ENCODE data around the gene LBR. TPM values are rescaled to one million over a fixed set of nuclear protein-coding genes. Genes with fewer than 3 reads are reported as not detected.
"Not testable (repeated sequence)": the region's sequence is repeated elsewhere in the genome, so short reads cannot be mapped to it uniquely, and the experiment has no call there.

LBR gene
- total RNA-seq, 1 experiment from 2014 or later, result 157 TPM

GRCh38 chr1:225396357-225396756 lies 31.5 kb downstream of the LBR start:
- Histone ChIP-seq H3K9ac (ENCODE audit: low read length) (no peak overlapping the region), H3K27ac (ENCODE audit: low read length) (no peak overlapping the region), H3K4me1 (ENCODE audit: low read length) (no peaks in the 10 kb centered on the region), H4K20me1 (ENCODE audit: insufficient read depth, low read depth, low read length) (no peaks in the 10 kb centered on the region), H3K9me3 (ENCODE audit: low read length) (no peaks in the 10 kb centered on the region), H3K36me3 (ENCODE audit: insufficient read depth, low read length) (peaks cover 19% of the 10 kb centered on the region), H3K4me3 (ENCODE audit: low read length) (no peak overlapping the region), H3K27me3 (ENCODE audit: low read length) (no peaks in the 10 kb centered on the region), H2AFZ (ENCODE audit: low read length) (no peak overlapping the region), H3K79me2 (ENCODE audit: low read length) (no peaks in the 10 kb centered on the region), H3K4me2 (ENCODE audit: low read depth, low read length, poor library complexity, severe bottlenecking) (no peak overlapping the region), H3K9me2 (replicated peaks; ENCODE audit: insufficient read depth, low read length) (no peaks in the 10 kb centered on the region)
- DNase-seq, result no peak

DNA sequence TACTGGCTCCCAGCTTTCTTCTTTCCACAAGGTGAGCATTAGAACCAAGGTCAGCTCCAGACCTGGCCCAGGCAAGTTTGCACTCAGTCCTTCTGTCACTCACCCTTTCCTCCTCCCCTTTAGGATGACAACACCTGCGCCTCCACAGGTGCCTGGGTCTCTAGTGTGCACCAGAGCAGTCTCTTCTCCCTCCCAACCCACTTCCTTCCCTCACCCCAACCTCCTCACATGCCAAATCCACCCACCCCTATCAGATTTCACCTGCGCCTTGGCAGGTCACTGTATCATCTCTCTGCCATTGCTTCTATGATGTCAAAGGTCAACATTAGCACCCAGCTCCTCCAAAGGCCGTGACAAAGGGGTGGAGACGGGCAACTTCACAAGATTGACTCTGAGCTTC lies 38.0 kb downstream of the LBR start:
- H3K27me3 ChIP-seq (ENCODE audit: low read length), result no peaks in the 10 kb centered on the region
- no peak overlapping the region for H3K27ac ChIP-seq (ENCODE audit: low read length)
- H3K9ac ChIP-seq (ENCODE audit: low read length), result no peak overlapping the region
- H3K9me2 ChIP-seq (replicated peaks; ENCODE audit: insufficient read depth, low read length), result no peaks in the 10 kb centered on the region
- H3K4me1 ChIP-seq (ENCODE audit: low read length), result no peaks in the 10 kb centered on the region
- H4K20me1 ChIP-seq (ENCODE audit: insufficient read depth, low read depth, low read length), result no peaks in the 10 kb centered on the region
- no peaks in the 10 kb centered on the region for H3K79me2 ChIP-seq (ENCODE audit: low read length)
- H3K36me3 ChIP-seq (ENCODE audit: insufficient read depth, low read length), result no peaks in the 10 kb centered on the region
- H2AFZ ChIP-seq (ENCODE audit: low read length), result no peak overlapping the region
- H3K4me3 ChIP-seq (ENCODE audit: low read length), result no peak overlapping the region
- no peaks in the 10 kb centered on the region for H3K9me3 ChIP-seq (ENCODE audit: low read length)
- DNase-seq, result no peak
- no peak overlapping the region for H3K4me2 ChIP-seq (ENCODE audit: low read depth, low read length, poor library complexity, severe bottlenecking)

- Histone ChIP-seq H2AFZ (ENCODE audit: low read length) (no peak overlapping the region), H3K79me2 (ENCODE audit: low read length) (no peaks in the 10 kb centered on the region), H3K27me3 (ENCODE audit: low read length) (no peaks in the 10 kb centered on the region), H3K36me3 (ENCODE audit: insufficient read depth, low read length) (no peaks in the 10 kb centered on the region), H3K4me1 (ENCODE audit: low read length) (no peaks in the 10 kb centered on the region), H3K4me2 (ENCODE audit: low read depth, low read length, poor library complexity, severe bottlenecking) (no peak overlapping the region), H3K27ac (ENCODE audit: low read length) (no peak overlapping the region), H3K4me3 (ENCODE audit: low read length) (no peak overlapping the region), H4K20me1 (ENCODE audit: insufficient read depth, low read depth, low read length) (no peaks in the 10 kb centered on the region), H3K9me2 (replicated peaks; ENCODE audit: insufficient read depth, low read length) (no peaks in the 10 kb centered on the region), H3K9me3 (ENCODE audit: low read length) (no peaks in the 10 kb centered on the region), H3K9ac (ENCODE audit: low read length) (no peak overlapping the region)
- DNase-seq, result no peak
Measured at GRCh38 chr1:225388372-225388771, 39.5 kb downstream of the LBR start.

DNA sequence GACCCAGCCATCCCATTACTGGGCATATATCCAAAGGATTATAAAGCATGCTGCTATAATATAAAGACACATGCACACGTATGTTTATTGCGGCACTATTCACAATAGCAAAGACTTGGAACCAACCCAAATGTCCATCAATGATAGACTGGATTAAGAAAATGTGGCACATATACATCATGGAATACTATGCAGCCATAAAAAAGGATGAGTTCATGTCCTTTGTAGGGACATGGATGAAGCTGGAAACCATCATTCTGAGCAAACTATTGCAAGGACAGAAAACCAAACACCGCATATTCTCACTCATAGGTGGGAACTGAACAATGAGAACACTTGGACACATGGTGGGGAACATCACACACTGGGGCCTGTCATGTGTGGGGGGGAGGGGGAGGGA lies 41.0 kb downstream of the LBR start:
- not testable (repeated sequence) for H3K4me3 ChIP-seq (ENCODE audit: low read length); H3K9me2 ChIP-seq (replicated peaks; ENCODE audit: insufficient read depth, low read length); H3K27ac ChIP-seq (ENCODE audit: low read length); DNase-seq; H3K9ac ChIP-seq (ENCODE audit: low read length); H3K79me2 ChIP-seq (ENCODE audit: low read length); H2AFZ ChIP-seq (ENCODE audit: low read length); H3K36me3 ChIP-seq (ENCODE audit: insufficient read depth, low read length); H3K27me3 ChIP-seq (ENCODE audit: low read length); H3K4me2 ChIP-seq (ENCODE audit: low read depth, low read length, poor library complexity, severe bottlenecking); H3K4me1 ChIP-seq (ENCODE audit: low read length); H3K9me3 ChIP-seq (ENCODE audit: low read length); H4K20me1 ChIP-seq (ENCODE audit: insufficient read depth, low read depth, low read length)

DNA sequence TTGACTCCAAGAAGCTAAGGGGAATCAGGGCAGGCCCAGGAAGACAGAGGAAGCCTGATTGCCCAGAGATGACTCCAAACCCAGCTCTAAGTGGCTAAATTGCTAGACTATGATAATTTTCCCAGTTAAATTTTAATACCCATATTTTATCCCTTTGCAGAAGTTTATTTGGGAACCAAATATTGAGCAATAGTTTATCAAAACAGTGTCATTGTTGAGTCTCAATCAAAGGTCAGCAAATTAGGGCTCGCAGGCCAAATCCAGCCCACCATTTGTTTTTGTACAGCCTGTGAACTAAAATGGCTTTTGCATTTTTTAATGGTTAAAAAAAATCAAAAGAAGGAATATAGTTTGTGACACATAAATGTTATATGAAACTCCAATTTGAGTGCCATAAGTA lies 47.1 kb downstream of the LBR start:
- no peaks in the 10 kb centered on the region for H3K4me1 ChIP-seq (ENCODE audit: low read length)
- no peaks in the 10 kb centered on the region for H3K36me3 ChIP-seq (ENCODE audit: insufficient read depth, low read length)
- no peak overlapping the region for H3K27ac ChIP-seq (ENCODE audit: low read length)
- H4K20me1 ChIP-seq (ENCODE audit: insufficient read depth, low read depth, low read length), result no peaks in the 10 kb centered on the region
- no peaks in the 10 kb centered on the region for H3K9me2 ChIP-seq (replicated peaks; ENCODE audit: insufficient read depth, low read length)
- no peaks in the 10 kb centered on the region for H3K9me3 ChIP-seq (ENCODE audit: low read length)
- no peak overlapping the region for H3K4me2 ChIP-seq (ENCODE audit: low read depth, low read length, poor library complexity, severe bottlenecking)
- no peaks in the 10 kb centered on the region for H3K27me3 ChIP-seq (ENCODE audit: low read length)
- H3K79me2 ChIP-seq (ENCODE audit: low read length), result no peaks in the 10 kb centered on the region
- no peak for DNase-seq
- H3K4me3 ChIP-seq (ENCODE audit: low read length), result no peak overlapping the region
- H3K9ac ChIP-seq (ENCODE audit: low read length), result no peak overlapping the region
- H2AFZ ChIP-seq (ENCODE audit: low read length), result no peak overlapping the region

GRCh38 chr1:225378880-225379279 lies 49.0 kb downstream of the LBR start:
- no peak overlapping the region for H3K4me2 ChIP-seq (ENCODE audit: low read depth, low read length, poor library complexity, severe bottlenecking)
- H3K27ac ChIP-seq (ENCODE audit: low read length), result no peak overlapping the region
- no peak overlapping the region for H3K9ac ChIP-seq (ENCODE audit: low read length)
- no peaks in the 10 kb centered on the region for H3K27me3 ChIP-seq (ENCODE audit: low read length)
- H2AFZ ChIP-seq (ENCODE audit: low read length), result no peak overlapping the region
- no peaks in the 10 kb centered on the region for H3K79me2 ChIP-seq (ENCODE audit: low read length)
- no peaks in the 10 kb centered on the region for H3K4me1 ChIP-seq (ENCODE audit: low read length)
- no peaks in the 10 kb centered on the region for H3K9me2 ChIP-seq (replicated peaks; ENCODE audit: insufficient read depth, low read length)
- DNase-seq, result no peak
- H3K4me3 ChIP-seq (ENCODE audit: low read length), result no peak overlapping the region
- H3K9me3 ChIP-seq (ENCODE audit: low read length), result no peaks in the 10 kb centered on the region
- no peaks in the 10 kb centered on the region for H4K20me1 ChIP-seq (ENCODE audit: insufficient read depth, low read depth, low read length)
- no peaks in the 10 kb centered on the region for H3K36me3 ChIP-seq (ENCODE audit: insufficient read depth, low read length)

DNA sequence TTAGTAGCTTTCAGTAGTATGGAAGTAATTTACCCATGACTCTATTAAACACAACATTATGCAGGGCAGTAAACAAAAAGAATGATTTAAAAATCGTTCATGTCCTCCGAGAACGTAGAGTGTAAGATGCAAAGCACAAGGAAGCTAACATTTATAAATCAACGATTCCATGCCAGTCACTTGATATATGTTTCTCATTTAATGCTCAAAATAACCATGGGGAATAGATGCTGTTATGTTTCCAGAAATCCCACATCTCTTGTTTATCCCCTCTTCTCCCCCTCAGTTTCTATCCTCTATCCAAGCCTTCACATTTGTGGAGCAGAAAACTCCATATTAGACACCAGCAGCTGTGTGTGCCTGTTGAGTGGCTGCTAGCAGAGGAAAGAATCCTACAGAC lies 52.8 kb downstream of the LBR start:
- H3K9ac ChIP-seq (ENCODE audit: low read length), result no peak overlapping the region
- H3K9me2 ChIP-seq (replicated peaks; ENCODE audit: insufficient read depth, low read length), result no peaks in the 10 kb centered on the region
- no peaks in the 10 kb centered on the region for H4K20me1 ChIP-seq (ENCODE audit: insufficient read depth, low read depth, low read length)
- no peaks in the 10 kb centered on the region for H3K36me3 ChIP-seq (ENCODE audit: insufficient read depth, low read length)
- DNase-seq, result no peak
- H3K79me2 ChIP-seq (ENCODE audit: low read length), result no peaks in the 10 kb centered on the region
- H3K4me3 ChIP-seq (ENCODE audit: low read length), result no peak overlapping the region
- no peaks in the 10 kb centered on the region for H3K27me3 ChIP-seq (ENCODE audit: low read length)
- H3K27ac ChIP-seq (ENCODE audit: low read length), result no peak overlapping the region
- H2AFZ ChIP-seq (ENCODE audit: low read length), result no peak overlapping the region
- H3K4me2 ChIP-seq (ENCODE audit: low read depth, low read length, poor library complexity, severe bottlenecking), result no peak overlapping the region
- H3K9me3 ChIP-seq (ENCODE audit: low read length), result no peaks in the 10 kb centered on the region
- no peaks in the 10 kb centered on the region for H3K4me1 ChIP-seq (ENCODE audit: low read length)

DNA sequence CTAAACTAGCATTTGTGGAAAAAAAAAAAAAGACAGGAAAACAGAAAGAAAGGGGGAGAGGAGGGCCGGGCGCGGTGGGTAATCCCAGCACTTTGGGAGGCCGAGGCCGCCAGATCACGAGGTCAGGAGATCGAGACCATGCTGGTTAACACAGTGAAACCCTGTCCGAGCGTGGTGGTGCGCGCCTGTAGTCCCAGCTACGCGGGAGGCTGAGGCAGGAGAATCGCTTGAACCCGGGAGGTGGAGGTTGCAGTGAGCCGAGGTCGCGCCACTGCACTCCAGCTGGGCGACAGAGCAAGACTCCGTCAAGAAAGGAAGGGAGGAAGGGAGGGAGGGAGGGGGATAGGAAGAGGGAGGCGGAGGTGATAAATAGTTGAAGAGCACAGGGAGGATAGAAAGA lies 54.7 kb downstream of the LBR start:
- H3K9me3 ChIP-seq (ENCODE audit: low read length), result no peaks in the 10 kb centered on the region
- no peak overlapping the region for H3K4me2 ChIP-seq (ENCODE audit: low read depth, low read length, poor library complexity, severe bottlenecking)
- no peak overlapping the region for H3K4me3 ChIP-seq (ENCODE audit: low read length)
- no peaks in the 10 kb centered on the region for H3K36me3 ChIP-seq (ENCODE audit: insufficient read depth, low read length)
- H2AFZ ChIP-seq (ENCODE audit: low read length), result no peak overlapping the region
- no peaks in the 10 kb centered on the region for H3K79me2 ChIP-seq (ENCODE audit: low read length)
- H3K9ac ChIP-seq (ENCODE audit: low read length), result no peak overlapping the region
- no peaks in the 10 kb centered on the region for H3K4me1 ChIP-seq (ENCODE audit: low read length)
- H3K27me3 ChIP-seq (ENCODE audit: low read length), result no peaks in the 10 kb centered on the region
- H3K9me2 ChIP-seq (replicated peaks; ENCODE audit: insufficient read depth, low read length), result no peaks in the 10 kb centered on the region
- no peaks in the 10 kb centered on the region for H4K20me1 ChIP-seq (ENCODE audit: insufficient read depth, low read depth, low read length)
- H3K27ac ChIP-seq (ENCODE audit: low read length), result no peak overlapping the region
- DNase-seq, result no peak

DNA sequence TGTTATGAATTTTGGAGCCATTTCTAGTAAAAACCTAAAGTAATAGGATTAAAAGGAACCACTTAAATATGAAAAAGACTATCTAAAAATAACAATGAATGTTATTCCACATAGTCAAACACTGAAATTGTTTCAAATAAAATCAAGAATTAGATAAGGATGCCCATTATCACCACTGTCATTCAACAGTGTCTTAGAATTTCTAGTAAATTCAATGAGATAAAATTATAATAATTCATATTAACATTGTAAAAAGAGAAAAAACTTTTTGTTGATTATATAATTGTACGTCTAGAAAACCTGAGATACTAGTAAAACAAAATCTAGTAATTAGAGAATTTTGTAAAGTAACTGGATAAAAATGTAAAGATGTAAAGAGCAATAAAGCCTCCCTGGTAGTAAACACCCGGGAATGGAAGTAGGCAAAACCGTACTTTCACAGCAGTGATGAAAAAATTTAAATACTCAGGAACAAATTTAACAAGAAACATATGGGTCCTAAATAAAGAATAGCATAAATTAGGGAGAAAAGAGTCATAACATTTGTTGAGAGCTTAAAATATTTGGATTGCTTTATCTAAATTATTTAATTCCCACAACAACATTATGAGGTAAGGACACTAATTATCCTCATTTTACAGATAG lies 56.4 kb downstream of the LBR start:
- H3K9ac ChIP-seq (ENCODE audit: low read length), result no peak overlapping the region
- no peaks in the 10 kb centered on the region for H4K20me1 ChIP-seq (ENCODE audit: insufficient read depth, low read depth, low read length)
- no peak overlapping the region for H3K4me2 ChIP-seq (ENCODE audit: low read depth, low read length, poor library complexity, severe bottlenecking)
- H3K9me2 ChIP-seq (replicated peaks; ENCODE audit: insufficient read depth, low read length), result no peaks in the 10 kb centered on the region
- no peaks in the 10 kb centered on the region for H3K27me3 ChIP-seq (ENCODE audit: low read length)
- no peak overlapping the region for H3K27ac ChIP-seq (ENCODE audit: low read length)
- H3K79me2 ChIP-seq (ENCODE audit: low read length), result no peaks in the 10 kb centered on the region
- DNase-seq, result no peak
- no peaks in the 10 kb centered on the region for H3K9me3 ChIP-seq (ENCODE audit: low read length)
- H3K4me3 ChIP-seq (ENCODE audit: low read length), result no peak overlapping the region
- H2AFZ ChIP-seq (ENCODE audit: low read length), result no peak overlapping the region
- no peaks in the 10 kb centered on the region for H3K36me3 ChIP-seq (ENCODE audit: insufficient read depth, low read length)
- no peaks in the 10 kb centered on the region for H3K4me1 ChIP-seq (ENCODE audit: low read length)

All from Karpas-422 (cell line).